OCI-LY1 (cell line): ENCODE results near the gene ZBTB20.

Source experiments
- CTCF ChIP-seq: fragments of 200-600 bp; sonication (generic), shearing (Covaris generic); IDR thresholded peaks from 2 replicates; pipeline ENCODE4 v1.5.1; 2017; ENCODE audit warnings: mild to moderate bottlenecking, antibody characterized with exemption, low read length, moderate library complexity, mixed read lengths
- EZH2 ChIP-seq: fragments of 200-600 bp; sonication (generic), shearing (Covaris generic); IDR thresholded peaks from 2 replicates; pipeline ENCODE4 v1.8.0; 2017; ENCODE audit warnings: borderline replicate concordance, mixed run types, mild to moderate bottlenecking, antibody characterized with exemption, low read length, moderate library complexity, mixed read lengths

GRCh38 chr3:115146032-115146417, 1.1 kb downstream of the ZBTB20 start:
- no peak for TF ChIP-seq CTCF
- TF ChIP-seq EZH2, result no peak
